GM12878 (cell line): ENCODE data around the gene GALK1. TPM values are rescaled to one million over a fixed set of nuclear protein-coding genes. Genes with fewer than 3 reads are reported as not detected.

Experiments used
- BCL11A ChIP-seq: IDR thresholded peaks from 2 replicates; pipeline ENCODE4 v1.6.1; 2011; ENCODE audit warnings: low read depth, low read length
- BRCA1 ChIP-seq: IDR thresholded peaks from 2 replicates; pipeline ENCODE4 v1.6.1; 2011; ENCODE audit warnings: low read depth, low read length, improper control_type of control experiment
- CHD2 ChIP-seq: IDR thresholded peaks from 2 replicates; pipeline ENCODE4 v1.6.1; 2011; ENCODE audit warnings: low read depth, low read length, improper control_type of control experiment, borderline replicate concordance
- CHD4 ChIP-seq: fragments of 200-600 bp; sonication (generic); IDR thresholded peaks from 2 replicates; pipeline ENCODE4 v1.6.1; 2016; ENCODE audit warnings: mild to moderate bottlenecking
- CREM ChIP-seq: IDR thresholded peaks from 2 replicates; pipeline ENCODE4 v1.6.1; 2014; ENCODE audit warnings: antibody characterized with exemption, low read depth
- CTCF ChIP-seq, 3 experiments: IDR thresholded peaks in 2 of 3; conservative IDR thresholded peaks in 1 of 3; 2 replicates each; pipeline ENCODE4 v1.5.1; 2011; ENCODE audit warnings: low read depth in 3 of 3, low read length in 3 of 3, mild to moderate bottlenecking in 3 of 3, control low read depth in 2 of 3, moderate library complexity in 2 of 3, inconsistent platforms in 1 of 3, mixed read lengths in 1 of 3; ENCODE audit not compliant: control insufficient read depth in 2 of 3, insufficient read depth in 1 of 3; ENCODE audit errors: extremely low read depth in 1 of 3
- E4F1 ChIP-seq: fragments of 450-650 bp; IDR thresholded peaks from 2 replicates; pipeline ENCODE4 v1.6.1; 2018; ENCODE audit warnings: borderline replicate concordance, mild to moderate bottlenecking; ENCODE audit not compliant: partially characterized antibody
- ELK1 ChIP-seq: IDR thresholded peaks from 2 replicates; pipeline ENCODE4 v1.6.1; 2012; ENCODE audit warnings: low read depth, low read length, improper control_type of control experiment
- FOXK2 ChIP-seq: fragments of 450-650 bp; IDR thresholded peaks from 2 replicates; pipeline ENCODE4 v1.6.1; 2017; ENCODE audit warnings: mild to moderate bottlenecking, moderate library complexity
- HDAC2 ChIP-seq: fragments of 200-600 bp; sonication (generic); IDR thresholded peaks from 2 replicates; pipeline ENCODE4 v1.6.1; 2017
- MEF2B ChIP-seq: fragments of 450-650 bp; IDR thresholded peaks from 2 replicates; pipeline ENCODE4 v1.6.1; 2018; ENCODE audit warnings: mild to moderate bottlenecking, moderate library complexity; ENCODE audit not compliant: partially characterized antibody, poor library complexity, severe bottlenecking
- NBN ChIP-seq: fragments of 450-650 bp; IDR thresholded peaks from 2 replicates; pipeline ENCODE4 v1.6.1; 2016
- NFIC ChIP-seq: IDR thresholded peaks from 2 replicates; pipeline ENCODE4 v1.6.1; 2012; ENCODE audit warnings: low read depth, mild to moderate bottlenecking, inconsistent platforms, low read length, moderate library complexity
- NR2C2 ChIP-seq: IDR thresholded peaks from 2 replicates; pipeline ENCODE4 v1.6.1; 2011; ENCODE audit warnings: borderline replicate concordance, low read depth; ENCODE audit not compliant: control insufficient read depth, insufficient read length
- RBBP5 ChIP-seq: fragments of 200-600 bp; sonication (generic); conservative IDR thresholded peaks from 2 replicates; pipeline ENCODE4 v1.6.1; 2016
- RELA ChIP-seq: fragments of 450-650 bp; IDR thresholded peaks from 2 replicates; pipeline ENCODE4 v1.8.0; 2014; ENCODE audit warnings: borderline replicate concordance; ENCODE audit not compliant: partially characterized antibody
- RUNX3 ChIP-seq: IDR thresholded peaks from 2 replicates; pipeline ENCODE4 v1.6.1; 2012; ENCODE audit warnings: low read length, inconsistent platforms
- SREBF1 ChIP-seq: IDR thresholded peaks from 2 replicates; pipeline ENCODE4 v1.6.1; 2012; ENCODE audit warnings: mild to moderate bottlenecking, low read length
- SUPT20H ChIP-seq: IDR thresholded peaks from 2 replicates; pipeline ENCODE4 v1.6.1; 2011; ENCODE audit warnings: low read depth, mild to moderate bottlenecking, low read length, moderate library complexity, borderline replicate concordance; ENCODE audit not compliant: control insufficient read depth
- TCF3 ChIP-seq: IDR thresholded peaks from 2 replicates; pipeline ENCODE4 v1.6.1; 2012; ENCODE audit warnings: low read depth, mild to moderate bottlenecking, low read length, borderline replicate concordance; ENCODE audit not compliant: insufficient read depth
- USF2 ChIP-seq: IDR thresholded peaks from 2 replicates; pipeline ENCODE4 v1.6.1; 2011; ENCODE audit warnings: low read depth, low read length, improper control_type of control experiment, borderline replicate concordance
- ZNF384 ChIP-seq: IDR thresholded peaks from 2 replicates; pipeline ENCODE4 v1.6.1; 2012; ENCODE audit warnings: low read depth, mild to moderate bottlenecking, low read length, improper control_type of control experiment, borderline replicate concordance
- ZSCAN29 ChIP-seq: fragments of 450-650 bp; IDR thresholded peaks from 2 replicates; pipeline ENCODE4 v1.6.1; 2017; ENCODE audit warnings: mild to moderate bottlenecking, moderate library complexity
- polyA plus RNA-seq, 11 experiments: library from polyadenylated mRNA; depleted of rRNA in 4 of 11; unstranded in 6 of 11; stranded (reverse) in 5 of 11; fragments of >200 nt; fragmentation: Nextera tagmentation in 4 of 11; fragmentation: Illumina TruSeq in 1 of 11; extraction: Ambion mirVana in 4 of 11; extraction: Trizol in 1 of 11; gene quantifications; 1 replicate in 1 of 11; 2 replicates in 10 of 11; pipeline versions ENCODE4 v1.2.1 to v1.2.3, GENCODE V29; 2011 to 2016; ENCODE audit warnings: inconsistent platforms in 2 of 11, missing spikeins in 2 of 11, low read depth in 1 of 11
- total RNA-seq, 4 experiments: library from RNA; depleted of rRNA in 3 of 4; stranded (reverse); fragments of >200 nt in 3 of 4; fragmentation: Illumina TruSeq in 1 of 4; extraction: Trizol in 1 of 4; gene quantifications; 2 replicates each; pipeline versions ENCODE4 v1.2.1 to v1.2.3, GENCODE V29; 2013 to 2021

The GALK1 gene
- total and polyA plus RNA-seq, 10 of the 15 experiments (the other 5 are each of a cell fraction or from before 2014, with no cell fraction given), result 0.21 to 43.8 (median 21.4) TPM

GRCh38 chr17:75783069-75783783 is 18.2 kb upstream of the GALK1 start (continued):
- no peak for TF ChIP-seq SUPT20H
- no peak for TF ChIP-seq ZSCAN29
- TF ChIP-seq CTCF (IDR thresholded peaks at IDR 0.05 in 2 of 3, conservative IDR thresholded peaks at IDR 0.05 in 1 of 3; ENCODE audit: control insufficient read depth in 2 of 3, extremely low read depth in 1 of 3, insufficient read depth in 1 of 3, low read depth in 3 of 3, low read length in 3 of 3), result peak; percentile 40 to 72 (median 63)
- no peak for TF ChIP-seq CHD4
- peak; percentile 55; the same call in 1 of the 2 replicates for TF ChIP-seq RUNX3
- TF ChIP-seq NBN, result peak; percentile 82; the same call in 1 of the 2 replicates
- no peak for TF ChIP-seq BCL11A
- peak; percentile 24 for TF ChIP-seq MEF2B
- no peak for TF ChIP-seq USF2
- TF ChIP-seq E4F1, result no peak
- no peak for TF ChIP-seq BRCA1
- TF ChIP-seq CREM, result no peak
- peak; percentile 46; the same call in 1 of the 2 replicates for TF ChIP-seq NFIC
- TF ChIP-seq NR2C2, result no peak
- no peak for TF ChIP-seq HDAC2
- TF ChIP-seq CHD2, result no peak
- TF ChIP-seq ZNF384, result no peak
- TF ChIP-seq RELA, result no peak
- no peak for TF ChIP-seq FOXK2
- no peak for TF ChIP-seq ELK1
- no peak for TF ChIP-seq TCF3
- no peak for TF ChIP-seq RBBP5
- TF ChIP-seq SREBF1, result no peak
